Muscle layer of duodenum (tissue), 2 donors: ENCODE data around the gene MAPRE3.

Source experiments
- H3K27ac ChIP-seq: one replicate; pipeline ENCODE4 v1.7.0; 2013; ENCODE audit warnings: mild to moderate bottlenecking, low read length
- H3K27me3 ChIP-seq: one replicate; pipeline ENCODE4 v1.7.0; 2013; ENCODE audit warnings: low read depth, mild to moderate bottlenecking, control low read depth, low read length
- H3K36me3 ChIP-seq, 2 donors: one replicate each; pipeline ENCODE4 v1.7.0; 2013; ENCODE audit warnings: low read length in 2 of 2, control low read depth in 1 of 2, mild to moderate bottlenecking in 1 of 2; ENCODE audit not compliant: insufficient read depth in 2 of 2, control insufficient read depth in 1 of 2
- H3K4me1 ChIP-seq, 2 donors: one replicate each; pipeline ENCODE4 v1.7.0; 2013; ENCODE audit warnings: low read length in 2 of 2, mild to moderate bottlenecking in 2 of 2, control low read depth in 1 of 2, moderate library complexity in 1 of 2; ENCODE audit not compliant: insufficient read depth in 2 of 2, control insufficient read depth in 1 of 2
- H3K4me3 ChIP-seq, 2 donors: one replicate each; pipeline ENCODE4 v1.7.0; 2013; ENCODE audit warnings: low read length in 2 of 2, low read depth in 1 of 2, mild to moderate bottlenecking in 1 of 2
- H3K9me3 ChIP-seq, 2 donors: one replicate each; pipeline ENCODE4 v1.7.0; 2013; ENCODE audit warnings: low read length in 2 of 2, control low read depth in 1 of 2, mild to moderate bottlenecking in 1 of 2; ENCODE audit not compliant: control insufficient read depth in 1 of 2
- donor health status: healthy.

Gene MAPRE3

GRCh38 chr2:26988058-26988860 lies 17.8 kb downstream of the MAPRE3 start:
- H3K36me3 ChIP-seq, result peaks cover 0 to 5% of the 10 kb centered on the region in 2 donors

GRCh38 chr2:26989156-26989555 lies 18.7 kb downstream of the MAPRE3 start:
- Histone ChIP-seq H3K36me3 (peaks cover 0 to 5% of the 10 kb centered on the region in 2 donors), H3K9me3 (no peaks in the 10 kb centered on the region), H3K27me3 (no peaks in the 10 kb centered on the region), H3K4me1 (no peaks in the 10 kb centered on the region), H3K27ac (no peak overlapping the region), H3K4me3 (no peak overlapping the region)

More at GRCh38 chr2:26988058-26988860, 17.8 kb downstream of the MAPRE3 start:
- Histone ChIP-seq H3K4me1 (no peaks in the 10 kb centered on the region), H3K9me3 (no peaks in the 10 kb centered on the region), H3K4me3 (no peak overlapping the region), H3K27me3 (no peaks in the 10 kb centered on the region), H3K27ac (no peak overlapping the region)

GRCh38 chr2:26991717-26992116 lies 21.3 kb downstream of the MAPRE3 start:
- H3K9me3 ChIP-seq, result no peaks in the 10 kb centered on the region
- no peak overlapping the region for H3K4me3 ChIP-seq
- no peak overlapping the region for H3K27ac ChIP-seq
- H3K4me1 ChIP-seq, result no peaks in the 10 kb centered on the region
- no peaks in the 10 kb centered on the region for H3K36me3 ChIP-seq
- no peaks in the 10 kb centered on the region for H3K27me3 ChIP-seq

- Histone ChIP-seq H3K36me3 (no peaks in the 10 kb centered on the region), H3K27me3 (no peaks in the 10 kb centered on the region), H3K4me3 (no peak overlapping the region), H3K27ac (no peak overlapping the region), H3K9me3 (no peaks in the 10 kb centered on the region), H3K4me1 (no peaks in the 10 kb centered on the region)
Measured at GRCh38 chr2:26993768-26994167, 23.3 kb downstream of the MAPRE3 start.

GRCh38 chr2:26994983-26995382 lies 24.5 kb downstream of the MAPRE3 start:
- Histone ChIP-seq H3K36me3 (no peaks in the 10 kb centered on the region), H3K9me3 (no peaks in the 10 kb centered on the region), H3K27ac (no peak overlapping the region), H3K4me3 (no peak overlapping the region), H3K4me1 (no peaks in the 10 kb centered on the region), H3K27me3 (no peaks in the 10 kb centered on the region)

GRCh38 chr2:26997394-26997793 lies 27.0 kb downstream of the MAPRE3 start:
- Histone ChIP-seq H3K27me3 (no peaks in the 10 kb centered on the region), H3K27ac (no peak overlapping the region), H3K4me1 (no peaks in the 10 kb centered on the region), H3K9me3 (no peaks in the 10 kb centered on the region), H3K4me3 (no peak overlapping the region), H3K36me3 (no peaks in the 10 kb centered on the region)

- H3K27ac ChIP-seq, result no peak overlapping the region
- H3K4me1 ChIP-seq, result no peaks in the 10 kb centered on the region
Measured at GRCh38 chr2:26998323-26998722, 27.9 kb downstream of the MAPRE3 start.

GRCh38 chr2:27000228-27000627 lies 29.8 kb downstream of the MAPRE3 start:
- H3K9me3 ChIP-seq, result no peaks in the 10 kb centered on the region
- H3K36me3 ChIP-seq, result no peaks in the 10 kb centered on the region
- no peaks in the 10 kb centered on the region for H3K4me1 ChIP-seq
- H3K27me3 ChIP-seq, result no peaks in the 10 kb centered on the region
- H3K27ac ChIP-seq, result no peak overlapping the region
- H3K4me3 ChIP-seq, result no peak overlapping the region

More at GRCh38 chr2:26998323-26998722, 27.9 kb downstream of the MAPRE3 start:
- H3K9me3 ChIP-seq, result no peaks in the 10 kb centered on the region
- H3K27me3 ChIP-seq, result no peaks in the 10 kb centered on the region
- H3K4me3 ChIP-seq, result no peak overlapping the region
- no peaks in the 10 kb centered on the region for H3K36me3 ChIP-seq

- H3K4me1 ChIP-seq, result no peaks in the 10 kb centered on the region
- no peaks in the 10 kb centered on the region for H3K36me3 ChIP-seq
- no peaks in the 10 kb centered on the region for H3K27me3 ChIP-seq
- no peak overlapping the region for H3K4me3 ChIP-seq
- H3K9me3 ChIP-seq, result no peaks in the 10 kb centered on the region
- H3K27ac ChIP-seq, result no peak overlapping the region
Measured at GRCh38 chr2:27000995-27001394, 30.6 kb downstream of the MAPRE3 start.

- H3K36me3 ChIP-seq, result no peaks in the 10 kb centered on the region
Measured at GRCh38 chr2:27001950-27002349, 31.5 kb downstream of the MAPRE3 start.

GRCh38 chr2:27003007-27003406 lies 32.6 kb downstream of the MAPRE3 start:
- H3K27me3 ChIP-seq, result no peaks in the 10 kb centered on the region
- H3K27ac ChIP-seq, result no peak overlapping the region
- no peaks in the 10 kb centered on the region for H3K36me3 ChIP-seq
- no peaks in the 10 kb centered on the region for H3K4me1 ChIP-seq
- H3K9me3 ChIP-seq, result no peaks in the 10 kb centered on the region
- H3K4me3 ChIP-seq, result no peak overlapping the region

More at GRCh38 chr2:27001950-27002349, 31.5 kb downstream of the MAPRE3 start:
- H3K27me3 ChIP-seq, result no peaks in the 10 kb centered on the region
- no peaks in the 10 kb centered on the region for H3K9me3 ChIP-seq
- H3K27ac ChIP-seq, result no peak overlapping the region
- H3K4me3 ChIP-seq, result no peak overlapping the region
- no peaks in the 10 kb centered on the region for H3K4me1 ChIP-seq

- Histone ChIP-seq H3K9me3 (no peaks in the 10 kb centered on the region), H3K27me3 (no peaks in the 10 kb centered on the region), H3K36me3 (no peaks in the 10 kb centered on the region), H3K27ac (no peak overlapping the region), H3K4me1 (no peaks in the 10 kb centered on the region), H3K4me3 (no peak overlapping the region)
Measured at GRCh38 chr2:27003857-27004256, 33.4 kb downstream of the MAPRE3 start.
